Measurements from ENCODE around the gene VPS25. TPM values are rescaled to one million over a fixed set of nuclear protein-coding genes. Genes with fewer than 3 reads are reported as not detected.

The VPS25 gene
- total and polyA plus RNA-seq, 9 of the 15 experiments (the other 6 are each of a cell fraction or from before 2014, with no cell fraction given), result 123 to 352 (median 180) TPM

- TF ChIP-seq ARID4B (CRISPR knock-in tag; IDR thresholded peaks at IDR 0.05), result 0 out of 2 replicates have a peak, but pooled peaks have one; percentile 33
- no peak for TF ChIP-seq ZNF561 (CRISPR knock-in tag; conservative IDR thresholded peaks at IDR 0.05)
- TF ChIP-seq SIN3A (IDR thresholded peaks at IDR 0.05; ENCODE audit: borderline replicate concordance in 2 of 2, control insufficient read depth in 1 of 2, low read depth in 2 of 2, low read length in 2 of 2), result peak in 1 of 2 experiments; percentile 16; a peak in 1 of 4 replicates
- TF ChIP-seq, protein P1, sequence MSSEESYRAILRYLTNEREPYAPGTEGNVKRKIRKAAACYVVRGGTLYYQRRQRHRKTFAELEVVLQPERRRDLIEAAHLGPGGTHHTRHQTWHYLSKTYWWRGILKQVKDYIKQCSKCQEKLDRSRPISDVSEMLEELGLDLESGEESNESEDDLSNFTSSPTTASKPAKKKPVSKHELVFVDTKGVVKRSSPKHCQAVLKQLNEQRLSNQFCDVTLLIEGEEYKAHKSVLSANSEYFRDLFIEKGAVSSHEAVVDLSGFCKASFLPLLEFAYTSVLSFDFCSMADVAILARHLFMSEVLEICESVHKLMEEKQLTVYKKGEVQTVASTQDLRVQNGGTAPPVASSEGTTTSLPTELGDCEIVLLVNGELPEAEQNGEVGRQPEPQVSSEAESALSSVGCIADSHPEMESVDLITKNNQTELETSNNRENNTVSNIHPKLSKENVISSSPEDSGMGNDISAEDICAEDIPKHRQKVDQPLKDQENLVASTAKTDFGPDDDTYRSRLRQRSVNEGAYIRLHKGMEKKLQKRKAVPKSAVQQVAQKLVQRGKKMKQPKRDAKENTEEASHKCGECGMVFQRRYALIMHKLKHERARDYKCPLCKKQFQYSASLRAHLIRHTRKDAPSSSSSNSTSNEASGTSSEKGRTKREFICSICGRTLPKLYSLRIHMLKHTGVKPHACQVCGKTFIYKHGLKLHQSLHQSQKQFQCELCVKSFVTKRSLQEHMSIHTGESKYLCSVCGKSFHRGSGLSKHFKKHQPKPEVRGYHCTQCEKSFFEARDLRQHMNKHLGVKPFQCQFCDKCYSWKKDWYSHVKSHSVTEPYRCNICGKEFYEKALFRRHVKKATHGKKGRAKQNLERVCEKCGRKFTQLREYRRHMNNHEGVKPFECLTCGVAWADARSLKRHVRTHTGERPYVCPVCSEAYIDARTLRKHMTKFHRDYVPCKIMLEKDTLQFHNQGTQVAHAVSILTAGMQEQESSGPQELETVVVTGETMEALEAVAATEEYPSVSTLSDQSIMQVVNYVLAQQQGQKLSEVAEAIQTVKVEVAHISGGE (CRISPR knock-in tag; IDR thresholded peaks at IDR 0.05), result peak in 1 of 3 experiments; percentile 73; a peak in 2 of 6 replicates
- TF ChIP-seq MAZ (CRISPR knock-in tag; conservative IDR thresholded peaks at IDR 0.05 in 1 of 2, IDR thresholded peaks at IDR 0.05 in 1 of 2), result peak; percentile 64 to 74; a peak in 3 of 4 replicates
- TF ChIP-seq, protein P2, sequence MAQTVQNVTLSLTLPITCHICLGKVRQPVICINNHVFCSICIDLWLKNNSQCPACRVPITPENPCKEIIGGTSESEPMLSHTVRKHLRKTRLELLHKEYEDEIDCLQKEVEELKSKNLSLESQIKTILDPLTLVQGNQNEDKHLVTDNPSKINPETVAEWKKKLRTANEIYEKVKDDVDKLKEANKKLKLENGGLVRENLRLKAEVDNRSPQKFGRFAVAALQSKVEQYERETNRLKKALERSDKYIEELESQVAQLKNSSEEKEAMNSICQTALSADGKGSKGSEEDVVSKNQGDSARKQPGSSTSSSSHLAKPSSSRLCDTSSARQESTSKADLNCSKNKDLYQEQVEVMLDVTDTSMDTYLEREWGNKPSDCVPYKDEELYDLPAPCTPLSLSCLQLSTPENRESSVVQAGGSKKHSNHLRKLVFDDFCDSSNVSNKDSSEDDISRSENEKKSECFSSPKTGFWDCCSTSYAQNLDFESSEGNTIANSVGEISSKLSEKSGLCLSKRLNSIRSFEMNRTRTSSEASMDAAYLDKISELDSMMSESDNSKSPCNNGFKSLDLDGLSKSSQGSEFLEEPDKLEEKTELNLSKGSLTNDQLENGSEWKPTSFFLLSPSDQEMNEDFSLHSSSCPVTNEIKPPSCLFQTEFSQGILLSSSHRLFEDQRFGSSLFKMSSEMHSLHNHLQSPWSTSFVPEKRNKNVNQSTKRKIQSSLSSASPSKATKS (CRISPR knock-in tag; IDR thresholded peaks at IDR 0.05), result no peak
- no peak for TF ChIP-seq SIN3B (IDR thresholded peaks at IDR 0.05; ENCODE audit: low read depth)
- TF ChIP-seq, protein P3, sequence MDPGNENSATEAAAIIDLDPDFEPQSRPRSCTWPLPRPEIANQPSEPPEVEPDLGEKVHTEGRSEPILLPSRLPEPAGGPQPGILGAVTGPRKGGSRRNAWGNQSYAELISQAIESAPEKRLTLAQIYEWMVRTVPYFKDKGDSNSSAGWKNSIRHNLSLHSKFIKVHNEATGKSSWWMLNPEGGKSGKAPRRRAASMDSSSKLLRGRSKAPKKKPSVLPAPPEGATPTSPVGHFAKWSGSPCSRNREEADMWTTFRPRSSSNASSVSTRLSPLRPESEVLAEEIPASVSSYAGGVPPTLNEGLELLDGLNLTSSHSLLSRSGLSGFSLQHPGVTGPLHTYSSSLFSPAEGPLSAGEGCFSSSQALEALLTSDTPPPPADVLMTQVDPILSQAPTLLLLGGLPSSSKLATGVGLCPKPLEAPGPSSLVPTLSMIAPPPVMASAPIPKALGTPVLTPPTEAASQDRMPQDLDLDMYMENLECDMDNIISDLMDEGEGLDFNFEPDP (CRISPR knock-in tag; IDR thresholded peaks at IDR 0.05), result no peak
- TF ChIP-seq ZNF175 (CRISPR knock-in tag; IDR thresholded peaks at IDR 0.05; ENCODE audit: low read depth), result no peak
- peak; percentile 87 for TF ChIP-seq SMAD1 (IDR thresholded peaks at IDR 0.05; ENCODE audit: low read depth, low read length, partially characterized antibody)
- TF ChIP-seq ZFX (CRISPR knock-in tag; IDR thresholded peaks at IDR 0.05), result peak; percentile 65
Observed at GRCh38 chr17:42779936-42780850, 6.9 kb downstream of the VPS25 start, which contains the start of gene WNK4 (continued).
